HFF-Myc (cell line): ENCODE measurements around the gene IQCC.
A peak's percentile ranks its signal among the peaks of the same experiment; 100 is the strongest.

Source experiments
- DNase-seq: peaks from one replicate; pipeline ENCODE4 v3.0.0-alpha.2; 2011; ENCODE audit warnings: low read depth; ENCODE audit errors: extremely low read depth
- H3K4me3 ChIP-seq: replicated peaks from 2 replicates; pipeline ENCODE4 v1.5.1; 2011; ENCODE audit warnings: low read depth, mild to moderate bottlenecking, control low read depth, low read length
- CTCF ChIP-seq: IDR thresholded peaks from 2 replicates; pipeline ENCODE4 v1.5.1; 2012; ENCODE audit warnings: mild to moderate bottlenecking, low read depth, low read length, control low read depth; ENCODE audit errors: missing control alignments

IQCC gene

GRCh38 chr1:32239337-32239736, 33.9 kb downstream of the IQCC start:
- DNase-seq: no peak
- no peak overlapping the region for H3K4me3 ChIP-seq
- TF ChIP-seq CTCF: no peak

- H3K4me3 ChIP-seq: peak overlapping the region; percentile 53
- no peak for TF ChIP-seq CTCF
- no peak for DNase-seq
Observed at GRCh38 chr1:32239790-32240139, 34.3 kb downstream of the IQCC start.

GRCh38 chr1:32240140-32240951, 34.9 kb downstream of the IQCC start:
- H3K4me3 ChIP-seq: peak overlapping the region; percentile 53
- TF ChIP-seq CTCF: no peak
- no peak for DNase-seq

GRCh38 chr1:32241001-32241763, 35.7 kb downstream of the IQCC start:
- no peak for DNase-seq
- TF ChIP-seq CTCF: no peak
- peak overlapping the region; percentile 53 for H3K4me3 ChIP-seq

GRCh38 chr1:32242341-32242851, 36.9 kb downstream of the IQCC start:
- no peak overlapping the region for H3K4me3 ChIP-seq

GRCh38 chr1:32246888-32247273, 41.4 kb downstream of the IQCC start, which contains the start of gene FAM167B:
Gene FAM167B (plus strand): TSS chr1:32247222. CDS start chr1:32247422, 200 bp downstream.
- no peak within 1 kb of the TSS for H3K4me3 ChIP-seq
- DNase-seq: peak; percentile 69
- no peak for TF ChIP-seq CTCF

More at GRCh38 chr1:32242341-32242851, 36.9 kb downstream of the IQCC start:
- TF ChIP-seq CTCF: no peak
- DNase-seq: no peak
